PC-3 (cell line): ENCODE measurements around the gene CCL16. TPM values are rescaled to one million over a fixed set of nuclear protein-coding genes. Genes with fewer than 3 reads are reported as not detected.

ENCODE experiments used
- ATAC-seq: fragments of 200-7000 bp; cut with Tn5 transposase; 2 replicates; pipeline ENCODE4 v1.9.1; 2020; ENCODE audit warnings: mild to moderate bottlenecking, moderate library complexity
- BruUV-seq: library from RNA; stranded (reverse); fragments of 400-500 nt; replicated peaks from 2 replicates; lab custom pipeline; 2021; lab: Mats Ljungman, UMichigan
- CTCF ChIA-PET: fragments of 300-600 bp; sonication (Branson Sonifier 250); formaldehyde crosslinking; loops from one replicate; lab custom pipeline; 2022; ENCODE audit warnings: antibody characterized with exemption; lab: Charles Lee
- POLR2A ChIA-PET: fragments of 300-600 bp; sonication (Branson Sonifier 250); formaldehyde crosslinking; loops from one replicate; lab custom pipeline; 2022; ENCODE audit warnings: antibody characterized with exemption; ENCODE audit not compliant: unreplicated experiment; lab: Charles Lee
- DNase-seq: peaks from one replicate; pipeline ENCODE4 v3.0.0-alpha.2; 2015
- H2AFZ ChIP-seq: fragments of 300-600 bp; sonication (generic); 2 replicates; pipeline ENCODE4 v1.6.0; 2016; ENCODE audit warnings: antibody characterized with exemption, low read length
- H3F3A ChIP-seq: fragments of 300-600 bp; sonication (generic); one replicate; pipeline ENCODE4 v1.6.0; 2017; ENCODE audit warnings: antibody characterized with exemption, low read length, control low read depth, mild to moderate bottlenecking; ENCODE audit not compliant: unreplicated experiment
- H3K27ac ChIP-seq: fragments of 300-600 bp; sonication (generic); 2 replicates; pipeline ENCODE4 v1.5.1; 2016; ENCODE audit warnings: mild to moderate bottlenecking, low read length
- H3K27me3 ChIP-seq: fragments of 300-600 bp; sonication (generic); 2 replicates; pipeline ENCODE4 v1.6.1; 2016; ENCODE audit warnings: low read length, mixed read lengths
- H3K36me3 ChIP-seq: fragments of 300-600 bp; sonication (generic); 2 replicates; pipeline ENCODE4 v1.6.1; 2016; ENCODE audit warnings: low read depth, mixed run types, low read length, mixed read lengths
- H3K4me1 ChIP-seq: fragments of 300-600 bp; sonication (generic); 2 replicates; pipeline ENCODE4 v1.5.1; 2016; ENCODE audit warnings: low read length; ENCODE audit not compliant: insufficient read depth
- H3K4me2 ChIP-seq: fragments of 300-600 bp; sonication (generic); 2 replicates; pipeline ENCODE4 v1.6.0; 2016; ENCODE audit warnings: low read length
- H3K4me3 ChIP-seq: fragments of 300-600 bp; sonication (generic); 2 replicates; pipeline ENCODE4 v1.5.1; 2016; ENCODE audit warnings: mild to moderate bottlenecking, low read length, mixed read lengths
- H3K79me2 ChIP-seq: fragments of 300-600 bp; sonication (generic); 2 replicates; pipeline ENCODE4 v1.6.1; 2017; ENCODE audit warnings: low read length, mixed read lengths
- H3K9ac ChIP-seq: fragments of 300-600 bp; sonication (generic); 2 replicates; pipeline ENCODE4 v1.6.0; 2016; ENCODE audit warnings: mild to moderate bottlenecking, low read length
- H3K9me2 ChIP-seq: fragments of 300-600 bp; sonication (generic); replicated peaks from 2 replicates; pipeline ENCODE4 v1.6.1; 2016; ENCODE audit warnings: mixed run types, low read length, mixed read lengths
- H3K9me3 ChIP-seq: fragments of 300-600 bp; sonication (generic); 2 replicates; pipeline ENCODE4 v1.6.1; 2016; ENCODE audit warnings: low read length, mixed read lengths
- H4K20me1 ChIP-seq: fragments of 300-600 bp; sonication (generic); 2 replicates; pipeline ENCODE4 v1.6.1; 2016; ENCODE audit warnings: low read length, mixed read lengths
- EZH2 ChIP-seq: fragments of 300-600 bp; sonication (generic); IDR thresholded peaks from one replicate; pipeline ENCODE4 v1.6.1; 2017; ENCODE audit warnings: antibody characterized with exemption, mild to moderate bottlenecking, low read length; ENCODE audit not compliant: unreplicated experiment
- EZH2phosphoT487 ChIP-seq: fragments of 300-600 bp; sonication (generic); IDR thresholded peaks from 2 replicates; pipeline ENCODE4 v1.6.1; 2018; ENCODE audit warnings: mild to moderate bottlenecking, antibody characterized with exemption, low read length, borderline replicate concordance
- intact Hi-C: fragments of 100-400 bp; cut with micrococcal nuclease; formaldehyde crosslinking; loops from 2 replicates; pipeline ENCODE4 v1.9.0; 2023
- total RNA-seq: library from RNA; depleted of rRNA; stranded (reverse); fragments of >200 nt; gene quantifications from 2 replicates; pipeline ENCODE4 v1.2.3, GENCODE V29; 2014
- TF ChIP-seq, protein P1 (sequence below): fragments of 300-600 bp; sonication (generic); conservative IDR thresholded peaks from 2 replicates; pipeline ENCODE4 v1.5.1; 2017; ENCODE audit warnings: antibody characterized with exemption, low read depth, mild to moderate bottlenecking, low read length

CCL16 gene
- total RNA-seq, 1 experiment from 2014 or later: not detected

DNA sequence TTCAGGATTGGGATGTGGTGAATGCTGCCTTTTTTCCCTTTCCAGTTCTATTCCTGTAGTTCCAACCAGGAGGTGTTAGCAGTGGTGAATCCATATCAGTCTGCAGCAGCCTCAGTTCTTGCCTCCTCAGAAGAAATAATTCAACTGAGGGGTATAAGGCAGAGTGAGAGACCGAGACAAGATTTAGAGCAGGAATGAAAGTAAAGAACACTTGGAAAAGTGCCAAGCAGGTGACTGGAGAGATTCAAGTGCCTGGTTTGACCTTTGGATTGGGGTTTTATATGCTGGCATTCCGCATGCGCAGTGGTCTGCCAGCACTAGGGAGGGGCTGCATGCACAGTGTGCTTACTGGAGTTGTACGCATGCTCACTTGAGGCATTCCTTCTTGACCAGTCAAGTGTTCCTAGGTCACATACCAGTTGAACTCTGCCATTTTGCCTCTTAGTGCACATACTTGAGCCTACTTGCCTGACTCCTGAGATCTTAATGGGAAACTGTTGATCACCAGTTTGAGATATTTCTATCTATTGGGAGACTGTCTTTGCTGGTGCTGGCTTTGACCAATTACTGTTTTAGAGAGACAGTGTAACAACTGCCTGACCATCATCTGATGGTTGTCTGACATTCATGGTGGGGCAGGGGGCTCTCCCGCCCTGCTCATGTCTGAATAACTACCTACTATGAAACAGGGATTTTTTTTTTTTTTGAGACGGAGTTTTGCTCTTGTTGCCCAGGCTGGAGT is 20.7 kb upstream of the CCL16 start:
- Histone ChIP-seq H3K9me3 (no peaks in the 10 kb centered on the region), H3K4me1 (no peaks in the 10 kb centered on the region), H3K9ac (no peak overlapping the region), H3K4me3 (no peak overlapping the region), H3K27ac (no peak overlapping the region), H3K27me3 (peaks cover 4% of the 10 kb centered on the region; the same call in 1 of the 2 replicates), H4K20me1 (no peaks in the 10 kb centered on the region), H3F3A (no peaks in the 10 kb centered on the region), H3K36me3 (no peaks in the 10 kb centered on the region), H2AFZ (no peak overlapping the region), H3K4me2 (no peak overlapping the region), H3K9me2 (no peaks in the 10 kb centered on the region), H3K79me2 (no peaks in the 10 kb centered on the region)
- ATAC-seq (no peak), DNase-seq (no peak)
- intact Hi-C loops: no loop called here
- ChIA-PET CTCF (no interaction called here), POLR2A (no interaction called here)
- BruUV-seq: no TSS peak
- TF ChIP-seq EZH2phosphoT487 (no peak), EZH2 (no peak)
- TF ChIP-seq, protein P1, sequence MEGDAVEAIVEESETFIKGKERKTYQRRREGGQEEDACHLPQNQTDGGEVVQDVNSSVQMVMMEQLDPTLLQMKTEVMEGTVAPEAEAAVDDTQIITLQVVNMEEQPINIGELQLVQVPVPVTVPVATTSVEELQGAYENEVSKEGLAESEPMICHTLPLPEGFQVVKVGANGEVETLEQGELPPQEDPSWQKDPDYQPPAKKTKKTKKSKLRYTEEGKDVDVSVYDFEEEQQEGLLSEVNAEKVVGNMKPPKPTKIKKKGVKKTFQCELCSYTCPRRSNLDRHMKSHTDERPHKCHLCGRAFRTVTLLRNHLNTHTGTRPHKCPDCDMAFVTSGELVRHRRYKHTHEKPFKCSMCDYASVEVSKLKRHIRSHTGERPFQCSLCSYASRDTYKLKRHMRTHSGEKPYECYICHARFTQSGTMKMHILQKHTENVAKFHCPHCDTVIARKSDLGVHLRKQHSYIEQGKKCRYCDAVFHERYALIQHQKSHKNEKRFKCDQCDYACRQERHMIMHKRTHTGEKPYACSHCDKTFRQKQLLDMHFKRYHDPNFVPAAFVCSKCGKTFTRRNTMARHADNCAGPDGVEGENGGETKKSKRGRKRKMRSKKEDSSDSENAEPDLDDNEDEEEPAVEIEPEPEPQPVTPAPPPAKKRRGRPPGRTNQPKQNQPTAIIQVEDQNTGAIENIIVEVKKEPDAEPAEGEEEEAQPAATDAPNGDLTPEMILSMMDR: no peak

DNA sequence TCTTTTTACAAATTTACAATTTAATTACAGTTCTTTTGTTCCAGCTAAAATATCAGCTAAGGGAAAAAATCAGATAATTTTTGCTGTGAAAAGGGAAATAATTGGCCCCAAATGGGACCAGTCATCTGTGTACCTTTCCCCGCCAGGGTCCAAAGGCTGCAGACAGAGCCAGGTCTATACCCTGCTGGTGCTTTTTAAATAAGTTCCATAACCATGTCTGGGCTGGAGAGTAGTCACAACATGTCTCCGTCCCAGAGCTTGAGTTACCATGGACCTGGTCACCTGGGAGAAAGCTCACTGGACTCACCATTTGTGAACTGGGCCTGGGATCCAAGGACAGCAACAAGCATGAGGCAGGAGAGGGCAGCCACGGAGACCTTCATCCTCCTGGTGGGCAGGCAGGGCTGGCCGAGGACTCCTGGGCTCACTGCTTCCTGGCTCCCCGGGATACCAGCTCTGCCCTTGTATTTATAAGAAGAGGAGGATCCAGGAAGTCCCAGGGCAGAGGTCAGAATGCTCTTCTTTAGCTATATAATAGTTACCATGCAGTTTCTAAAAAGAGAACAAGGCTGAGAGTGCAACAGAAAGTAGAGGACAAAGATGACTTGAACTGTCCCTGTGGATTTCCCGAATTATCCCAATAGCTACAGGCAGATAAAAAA is 19.9 kb upstream of the CCL16 start, which contains the start of gene CCL15:
Gene CCL15 (minus strand): TSS at position 444 of the 662 bp plus-strand sequence. CDS start 61 bp downstream, at position 383.
- H3K9me2 ChIP-seq: no peaks in the 10 kb centered on the region
- ChIA-PET POLR2A (no interaction called here), CTCF (no interaction called here)
- intact Hi-C loops: no loop called here
- BruUV-seq: no TSS peak
- no peak within 1 kb of the TSS for H2AFZ ChIP-seq
- DNase-seq: no peak
- peaks cover 4% of the 10 kb centered on the region; the same call in 1 of the 2 replicates for H3K27me3 ChIP-seq
- H3K4me3 ChIP-seq: no peak within 1 kb of the TSS
- H3K9me3 ChIP-seq: no peaks in the 10 kb centered on the region
- H3F3A ChIP-seq: no peaks in the 10 kb centered on the region
- H3K9ac ChIP-seq: no peak within 1 kb of the TSS
- H3K36me3 ChIP-seq: no peaks in the 10 kb centered on the region
- H3K4me2 ChIP-seq: no peak within 1 kb of the TSS
- H3K79me2 ChIP-seq: no peaks in the 10 kb centered on the region
- no peaks in the 10 kb centered on the region for H3K4me1 ChIP-seq
- TF ChIP-seq EZH2: no peak
- H4K20me1 ChIP-seq: no peaks in the 10 kb centered on the region
- H3K27ac ChIP-seq: no peak within 1 kb of the TSS
- no peak for ATAC-seq

DNA sequence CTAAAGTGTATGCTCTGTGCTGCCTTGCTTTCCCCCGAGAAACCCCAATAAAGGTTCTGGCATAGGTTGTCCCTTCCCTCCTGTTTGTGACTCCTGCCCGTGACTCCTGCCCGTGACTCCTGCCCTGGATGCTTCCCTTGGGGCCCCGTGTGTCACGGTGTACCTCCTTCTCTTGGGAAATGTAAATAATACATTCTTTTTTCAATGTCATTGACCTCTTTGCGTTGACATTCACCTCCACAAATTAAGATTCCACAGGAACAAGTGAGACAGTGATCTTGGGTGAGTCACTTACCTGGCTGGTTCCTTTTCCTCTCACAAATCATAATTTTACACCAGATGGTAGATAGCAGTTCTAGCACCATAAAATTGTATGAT is 19.4 kb upstream of the CCL16 start:
- no peak for ATAC-seq

More for the DNA sequence above, 19.4 kb upstream of the CCL16 start:
- ChIA-PET CTCF (no interaction called here), POLR2A (no interaction called here)
- Histone ChIP-seq H3K79me2 (no peaks in the 10 kb centered on the region), H3K27me3 (peaks cover 4% of the 10 kb centered on the region; the same call in 1 of the 2 replicates), H3K27ac (no peak overlapping the region), H2AFZ (no peak overlapping the region), H3K36me3 (no peaks in the 10 kb centered on the region), H3K9ac (no peak overlapping the region), H3K4me3 (no peak overlapping the region), H3K9me3 (no peaks in the 10 kb centered on the region), H3K9me2 (no peaks in the 10 kb centered on the region), H3F3A (no peaks in the 10 kb centered on the region), H3K4me1 (no peaks in the 10 kb centered on the region), H4K20me1 (no peaks in the 10 kb centered on the region), H3K4me2 (no peak overlapping the region)
- DNase-seq: no peak
- TF ChIP-seq EZH2 (no peak), EZH2phosphoT487 (no peak)
- TF ChIP-seq, protein P1: no peak
- BruUV-seq: no TSS peak
- intact Hi-C loops: no loop called here
